PC-9 (cell line): ENCODE data around the gene RBCK1.

ENCODE experiments used
- CTCF ChIP-seq: fragments of 200-600 bp; sonication (generic); conservative IDR thresholded peaks from 2 replicates; pipeline ENCODE4 v1.6.1; 2017; ENCODE audit warnings: mixed run types, antibody characterized with exemption, mild to moderate bottlenecking, moderate library complexity
- EZH2 ChIP-seq: fragments of 200-600 bp; sonication (generic); IDR thresholded peaks from 2 replicates; pipeline ENCODE4 v1.8.0; 2017; ENCODE audit warnings: antibody characterized with exemption, low read depth

- no peak for TF ChIP-seq CTCF
- no peak for TF ChIP-seq EZH2
Observed at GRCh38 chr20:440636-441035, 32.5 kb downstream of the RBCK1 start.
